HepG2 (cell line): ENCODE results near the gene DDRGK1. TPM values are rescaled to one million over a fixed set of nuclear protein-coding genes. Genes with fewer than 3 reads are reported as not detected.
A peak's percentile ranks its signal among the peaks of the same experiment; 100 is the strongest.

Experiments used
- ATAC-seq: fragments of 200-7000 bp; cut with Tn5 transposase; 3 replicates; pipeline ENCODE4 v1.9.1; 2020; ENCODE audit warnings: mild to moderate bottlenecking, moderate library complexity
- BruUV-seq: library from RNA; stranded (reverse); fragments of 400-500 nt; replicated peaks from 2 replicates; lab custom pipeline; 2021; lab: Mats Ljungman, UMichigan
- CTCF ChIA-PET: fragments of 300-600 bp; formaldehyde crosslinking; extraction: SDS; loops from one replicate; lab custom pipeline; 2021; ENCODE audit warnings: low total read pairs, inconsistent platforms, low intra/inter-chr PET ratio; lab: Yijun Ruan, JAX
- POLR2A ChIA-PET: fragments of 350-600 bp; sonication (Branson Sonifier 250); formaldehyde crosslinking; loops from one replicate; lab custom pipeline; 2020; ENCODE audit warnings: antibody characterized with exemption, inconsistent platforms; lab: Yijun Ruan, JAX
- DNase-seq: peaks from one replicate; pipeline ENCODE4 v3.0.0-alpha.2; 2015; ENCODE audit warnings: low spot score
- FAIRE-seq: peaks from 3 replicates; lab custom pipeline; 2011; peaks lifted over from hg19 to GRCh38; lab: Jason Lieb, UNC
- H2AFZ ChIP-seq: one replicate; pipeline ENCODE4 v1.6.1; 2011; ENCODE audit warnings: low read length, inconsistent platforms
- H3K27ac ChIP-seq: fragments of 300-600 bp; 3 replicates; pipeline ENCODE4 v1.8.0; 2011; ENCODE audit warnings: mixed run types, mild to moderate bottlenecking, mixed read lengths, low read length, inconsistent platforms; ENCODE audit not compliant: insufficient read depth; ENCODE audit errors: extremely low read length
- H3K27me3 ChIP-seq, 2 experiments: fragments of 200-600 bp in 1 of 2; 2 replicates in 1 of 2; 3 replicates in 1 of 2; pipeline versions ENCODE4 v1.6.0 to v1.8.0; 2011; ENCODE audit warnings: low read length in 2 of 2, mild to moderate bottlenecking in 2 of 2, moderate library complexity in 2 of 2, inconsistent platforms in 1 of 2; ENCODE audit not compliant: insufficient read depth in 2 of 2, control insufficient read depth in 1 of 2
- H3K36me3 ChIP-seq, 2 experiments: fragments of 200-600 bp in 1 of 2; replicated peaks in 1 of 2; 2 replicates in 1 of 2; 3 replicates in 1 of 2; pipeline versions ENCODE4 v1.5.1 to v1.8.0; 2011; ENCODE audit warnings: low read length in 2 of 2, inconsistent platforms in 1 of 2; ENCODE audit not compliant: insufficient read depth in 2 of 2, control insufficient read depth in 1 of 2
- H3K4me1 ChIP-seq: 2 replicates; pipeline ENCODE4 v1.5.1; 2012; ENCODE audit warnings: low read length, inconsistent platforms; ENCODE audit not compliant: insufficient read depth
- H3K4me2 ChIP-seq: 2 replicates; pipeline ENCODE4 v1.6.0; 2011; ENCODE audit warnings: low read depth, low read length, inconsistent platforms
- H3K4me3 ChIP-seq, 3 experiments: fragments of 200-600 bp in 1 of 3; sonication (generic), shearing (Covaris generic) in 1 of 3; replicated peaks in 1 of 3; 2 replicates each; pipeline ENCODE4 v1.5.1; 2011 to 2016; ENCODE audit warnings: low read length in 3 of 3, inconsistent platforms in 2 of 3, low read depth in 2 of 3, mild to moderate bottlenecking in 2 of 3, control low read depth in 1 of 3, mixed read lengths in 1 of 3; ENCODE audit not compliant: insufficient read depth in 1 of 3
- H3K79me2 ChIP-seq: one replicate; pipeline ENCODE4 v1.6.1; 2011; ENCODE audit warnings: low read length, inconsistent platforms; ENCODE audit not compliant: insufficient read depth
- H3K9ac ChIP-seq: 2 replicates; pipeline ENCODE4 v1.6.0; 2011; ENCODE audit warnings: mild to moderate bottlenecking, low read depth, low read length, inconsistent platforms; ENCODE audit not compliant: insufficient read depth
- H3K9me3 ChIP-seq: 2 replicates; pipeline ENCODE4 v1.5.1; 2012; ENCODE audit warnings: mild to moderate bottlenecking, low read length
- H4K20me1 ChIP-seq: 2 replicates; pipeline ENCODE4 v1.6.0; 2011; ENCODE audit warnings: inconsistent platforms, mild to moderate bottlenecking, low read length, moderate library complexity; ENCODE audit not compliant: insufficient read depth
- ARNT ChIP-seq: fragments of 450-650 bp; IDR thresholded peaks from 2 replicates; pipeline ENCODE4 v1.6.1; 2017
- CEBPG ChIP-seq: IDR thresholded peaks from 2 replicates; pipeline ENCODE4 v1.6.1; 2016
- GATAD2A ChIP-seq: IDR thresholded peaks from 2 replicates; pipeline ENCODE4 v1.6.1; 2016
- HNF1B ChIP-seq: sonication (generic); formaldehyde crosslinking; IDR thresholded peaks from 2 replicates; pipeline ENCODE4 v1.5.1; 2020; ENCODE audit warnings: mild to moderate bottlenecking, moderate library complexity, missing genetic modification reagents
- KLF11 ChIP-seq: IDR thresholded peaks from 2 replicates; pipeline ENCODE4 v1.6.1; 2016; ENCODE audit warnings: missing compliant biosample characterization
- MBNL3 ChIP-seq: fragments of 250-450 bp; sonication (Bioruptor Pico); conservative IDR thresholded peaks from 2 replicates; pipeline ENCODE4 v1.8.0; 2022; ENCODE audit warnings: mild to moderate bottlenecking, inconsistent platforms
- MED1 ChIP-seq: sonication (generic); formaldehyde crosslinking; IDR thresholded peaks from 2 replicates; pipeline ENCODE4 v1.4.0; 2020; ENCODE audit warnings: missing genetic modification reagents
- NR0B2 ChIP-seq: sonication (generic); formaldehyde crosslinking; IDR thresholded peaks from 2 replicates; pipeline ENCODE4 v1.4.0; 2020; ENCODE audit warnings: mild to moderate bottlenecking, missing genetic modification reagents
- RFXAP ChIP-seq: sonication (generic); formaldehyde crosslinking; IDR thresholded peaks from 2 replicates; pipeline ENCODE4 v1.4.0; 2020; ENCODE audit warnings: missing genetic modification reagents, borderline replicate concordance
- SIX4 ChIP-seq: sonication (generic); formaldehyde crosslinking; IDR thresholded peaks from 2 replicates; pipeline ENCODE4 v1.4.0; 2020; ENCODE audit warnings: missing genetic modification reagents
- ZBED4 ChIP-seq: sonication (generic); formaldehyde crosslinking; IDR thresholded peaks from 2 replicates; pipeline ENCODE4 v1.4.0; 2020; ENCODE audit warnings: missing genetic modification reagents, borderline replicate concordance
- ZBTB2 ChIP-seq: sonication (generic); formaldehyde crosslinking; IDR thresholded peaks from 2 replicates; pipeline ENCODE4 v1.8.0; 2022; ENCODE audit warnings: low read depth, missing genetic modification reagents
- ZNF674 ChIP-seq: sonication (generic); formaldehyde crosslinking; IDR thresholded peaks from 2 replicates; pipeline ENCODE4 v1.5.0; 2020; ENCODE audit warnings: low read depth, mild to moderate bottlenecking, missing genetic modification reagents
- ZNF770 ChIP-seq: sonication (generic); formaldehyde crosslinking; IDR thresholded peaks from 2 replicates; pipeline ENCODE4 v1.5.0; 2020; ENCODE audit warnings: mild to moderate bottlenecking, missing genetic modification reagents
- WGBS: methylation state at CpG from one replicate; pipeline ENCODE4 v1.1.6; 2017; ENCODE audit warnings: low lambda C conversion rate; 5-methylcytosine and 5-hydroxymethylcytosine counted together
- in situ Hi-C: cut with HindIII; loops from 2 replicates; pipeline ENCODE4 v1.10.0; 2017; ENCODE audit warnings: low pct_unique_long_range_greater_than_20kb; ENCODE audit not compliant: extremely low pct_ligation_motif_present
- intact Hi-C: fragments of 100-400 bp; cut with micrococcal nuclease; formaldehyde crosslinking; loops from one replicate; pipeline ENCODE4 v1.10.0; 2022; ENCODE audit not compliant: unreplicated experiment
- polyA plus RNA-seq, 8 experiments: library from polyadenylated mRNA; depleted of rRNA in 3 of 8; stranded (reverse) in 7 of 8; unstranded in 1 of 8; fragments of >200 nt; fragmentation: Illumina TruSeq in 4 of 8; extraction: Trizol in 4 of 8; gene quantifications; 2 replicates each; pipeline versions ENCODE4 v1.2.1 to v1.2.3, GENCODE V29; 2011 to 2016; ENCODE audit warnings: low read depth in 4 of 8, missing spikeins in 1 of 8, mixed read lengths in 1 of 8; ENCODE audit not compliant: insufficient read depth in 1 of 8
- total RNA-seq, 5 experiments: library from RNA; depleted of rRNA; stranded (reverse); fragments of >200 nt; fragmentation: Illumina TruSeq; extraction: Trizol; gene quantifications; 2 replicates each; pipeline ENCODE4 v1.2.3, GENCODE V29; 2016; ENCODE audit warnings: low read depth in 1 of 5

Gene DDRGK1
- total and polyA plus RNA-seq, 2 of the 13 experiments (the other 11 are each of a cell fraction or from before 2014, with no cell fraction given): 96.7 to 149 TPM

- no peaks in the 10 kb centered on the region for H3K36me3 ChIP-seq
- peak overlapping the region; percentile 76 for H3K9ac ChIP-seq
- ChIA-PET CTCF (interaction anchor here (1.5 kb wide), 1 partner anchor 50 kb away, joined by 8 read pairs; no protein-coding TSS in a partner anchor), POLR2A (interaction anchor here (0.7 to 6.5 kb wide), 10 partner anchors 9 to 57 kb away, joined by 3 to 81 read pairs (median 3); partner anchors contain the start of genes FASTKD5, ITPA and UBOX5)
- H3K27ac ChIP-seq: peak overlapping the region; percentile 64
- peak overlapping the region; percentile 8 for H2AFZ ChIP-seq
- H3K4me3 ChIP-seq: peak overlapping the region; percentile 50 to 76 (median 55); a peak in 5 of 6 replicates
- 23% methylated on average over 19 of the region's 39 CpGs for WGBS
- no peaks in the 10 kb centered on the region for H3K9me3 ChIP-seq
- H3K27me3 ChIP-seq: no peaks in the 10 kb centered on the region; a peak in 1 of 5 replicates
- H3K79me2 ChIP-seq: no peaks in the 10 kb centered on the region
- in situ Hi-C loops (no loop called here), intact Hi-C loops (loop anchor here (10.0 kb wide), 1 partner anchor 77 kb away; no protein-coding TSS in a partner anchor)
- DNase-seq (peak; percentile 86), ATAC-seq (peak; percentile 68), FAIRE-seq (peak; percentile 57)
- BruUV-seq: TSS peak; percentile 67
- peak overlapping the region; percentile 96 for H3K4me2 ChIP-seq
- peaks cover 63% of the 10 kb centered on the region for H3K4me1 ChIP-seq
- H4K20me1 ChIP-seq: no peaks in the 10 kb centered on the region
- TF ChIP-seq MBNL3 (no peak), KLF11 (peak; percentile 70), RFXAP (CRISPR knock-in tag) (peak; percentile 73; the same call in 1 of the 2 replicates), ZBED4 (CRISPR knock-in tag) (peak; percentile 64; the same call in 1 of the 2 replicates), MED1 (peak; percentile 70), GATAD2A (CRISPR knock-in tag) (peak; percentile 95), ZNF770 (CRISPR knock-in tag) (peak; percentile 79), SIX4 (CRISPR knock-in tag) (peak; percentile 87), ARNT (no peak), HNF1B (CRISPR knock-in tag) (no peak), CEBPG (CRISPR knock-in tag) (peak; percentile 30), ZBTB2 (no peak), ZNF674 (no peak), NR0B2 (peak; percentile 73)
Observed at GRCh38 chr20:3168079-3168828, 36.2 kb downstream of the DDRGK1 start.
